ENCODE data around the gene NT5DC2. TPM values are rescaled to one million over a fixed set of nuclear protein-coding genes. Genes with fewer than 3 reads are reported as not detected.

Gene NT5DC2
- total and polyA plus RNA-seq, 4 experiments from 2014 or later, result 1.3 to 5.8 (median 5.5) TPM; not detected in 1

DNA sequence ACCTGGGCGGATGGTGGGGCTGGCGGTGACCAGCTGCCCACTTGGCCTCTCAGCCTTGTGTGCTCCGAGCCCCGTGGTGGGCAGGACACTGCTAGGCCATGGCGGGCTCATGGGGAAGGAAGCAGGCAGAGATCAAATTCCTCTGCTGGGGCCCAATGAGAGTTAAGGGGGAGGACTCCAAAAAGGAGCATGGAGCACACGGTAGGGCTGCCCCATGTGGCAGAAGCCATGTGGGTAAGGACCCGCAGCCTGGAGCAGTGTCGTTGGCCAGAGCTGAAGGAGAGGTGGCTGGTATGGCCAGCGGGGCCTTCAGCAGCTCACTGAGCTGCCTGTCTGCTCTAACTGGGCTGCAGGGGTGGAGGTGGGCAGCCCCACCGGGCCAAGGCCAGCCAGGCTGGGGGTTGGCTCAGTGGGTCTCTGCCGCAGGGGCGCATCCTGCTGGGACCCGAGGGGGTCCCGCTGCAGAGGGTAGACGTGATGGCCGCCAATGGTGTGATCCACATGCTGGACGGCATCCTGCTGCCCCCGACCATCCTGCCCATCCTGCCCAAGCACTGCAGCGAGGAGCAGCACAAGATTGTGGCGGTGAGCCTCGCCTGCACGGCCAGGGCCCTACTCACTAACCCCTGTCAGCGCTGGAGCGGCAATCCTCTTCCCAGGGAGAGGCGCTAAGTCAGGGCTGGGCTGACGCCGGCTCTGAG lies 27.2 kb downstream of the NT5DC2 start:
- Mint-ChIP-seq H3K4me3 (no peak overlapping the region), H3K27ac (no peak overlapping the region), H3K9me3 (no peaks in the 10 kb centered on the region), H3K27me3 (no peaks in the 10 kb centered on the region), H3K4me1 (no peaks in the 10 kb centered on the region), H3K36me3 (no peaks in the 10 kb centered on the region)
- H3K36me3 ChIP-seq (ENCODE audit: insufficient read depth, low read length), result no peaks in the 10 kb centered on the region
- ChIA-PET POLR2A (ENCODE audit: partially characterized antibody) (no interaction called here), CTCF (ENCODE audit: partially characterized antibody) (no interaction called here)
- intact Hi-C loops (cut with micrococcal nuclease), result no loop called here
- no peak overlapping the region for H3K4me3 ChIP-seq (ENCODE audit: low read length in 2 of 2)
- no peaks in the 10 kb centered on the region for H3K27me3 ChIP-seq (ENCODE audit: insufficient read depth, low read length)
- H3K4me1 ChIP-seq (ENCODE audit: insufficient read depth, low read length), result no peaks in the 10 kb centered on the region
- no peak for DNase-seq
- H3K27ac ChIP-seq (ENCODE audit: low read depth, low read length), result no peak overlapping the region
- no peaks in the 10 kb centered on the region for H3K9me3 ChIP-seq (ENCODE audit: control insufficient read depth in 1 of 2, low read length in 2 of 2)

DNA sequence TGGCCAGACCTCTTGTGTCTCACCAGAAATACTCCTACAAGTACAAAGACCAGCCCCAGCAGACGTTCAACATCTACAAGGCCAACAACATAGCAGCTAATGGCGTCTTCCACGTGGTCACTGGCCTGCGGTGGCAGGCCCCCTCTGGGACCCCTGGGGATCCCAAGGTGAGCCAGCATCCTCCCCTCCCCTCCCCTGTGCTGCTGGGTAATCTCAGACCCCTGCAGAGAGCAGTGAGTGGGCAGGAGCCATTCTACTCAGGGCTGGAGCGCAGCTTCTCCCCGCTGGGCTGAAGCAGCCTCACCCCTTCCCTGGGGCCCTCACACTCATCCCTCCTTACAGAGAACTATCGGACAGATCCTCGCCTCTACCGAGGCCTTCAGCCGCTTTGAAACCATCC lies 28.7 kb downstream of the NT5DC2 start:
- no peaks in the 10 kb centered on the region for H3K9me3 Mint-ChIP-seq
- no peaks in the 10 kb centered on the region for H3K9me3 ChIP-seq (ENCODE audit: control insufficient read depth in 1 of 2, low read length in 2 of 2)
- H3K27me3 ChIP-seq (ENCODE audit: insufficient read depth, low read length), result no peaks in the 10 kb centered on the region
- intact Hi-C loops (cut with micrococcal nuclease), result no loop called here
- H3K4me1 ChIP-seq (ENCODE audit: insufficient read depth, low read length), result no peaks in the 10 kb centered on the region
- no peaks in the 10 kb centered on the region for H3K27me3 Mint-ChIP-seq
- no peaks in the 10 kb centered on the region for H3K4me1 Mint-ChIP-seq
- H3K4me3 Mint-ChIP-seq, result no peak overlapping the region
- DNase-seq, result no peak
- CTCF ChIA-PET (ENCODE audit: partially characterized antibody), result no interaction called here
- no peaks in the 10 kb centered on the region for H3K36me3 Mint-ChIP-seq
- H3K36me3 ChIP-seq (ENCODE audit: insufficient read depth, low read length), result no peaks in the 10 kb centered on the region
- POLR2A ChIA-PET (ENCODE audit: partially characterized antibody), result no interaction called here
- H3K27ac ChIP-seq (ENCODE audit: low read depth, low read length), result no peak overlapping the region
- H3K27ac Mint-ChIP-seq, result no peak overlapping the region
- no peak overlapping the region for H3K4me3 ChIP-seq (ENCODE audit: low read length in 2 of 2)

DNA sequence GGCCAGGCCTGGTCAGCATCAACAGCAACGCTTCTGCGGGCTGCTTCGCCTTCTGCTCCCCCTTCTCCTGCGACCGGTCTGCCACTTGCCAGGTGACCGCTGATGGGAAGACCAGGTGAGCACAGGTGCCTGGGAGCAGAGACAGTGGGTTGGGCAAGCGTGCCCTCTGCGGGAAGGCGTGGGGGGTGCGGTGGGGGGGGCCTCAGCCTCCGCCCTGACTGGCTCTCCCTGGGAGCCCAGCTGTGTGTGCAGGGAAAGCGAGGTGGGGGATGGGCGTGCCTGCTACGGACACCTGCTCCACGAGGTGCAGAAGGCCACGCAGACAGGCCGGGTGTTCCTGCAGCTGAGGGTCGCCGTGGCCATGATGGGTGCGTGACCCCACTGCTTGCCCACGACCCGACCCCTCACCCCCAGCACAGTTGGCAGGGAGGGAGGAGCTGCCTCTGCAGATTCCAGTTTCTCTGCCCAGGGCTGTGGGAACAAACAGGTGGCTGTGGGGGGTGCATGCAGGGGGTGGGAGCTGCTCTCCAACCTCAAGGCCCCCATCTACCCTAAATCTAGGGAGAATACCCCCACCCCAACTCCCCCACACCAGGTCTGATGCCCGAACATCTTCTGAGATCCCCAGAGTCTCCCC lies 29.8 kb downstream of the NT5DC2 start:
- Mint-ChIP-seq H3K9me3 (no peaks in the 10 kb centered on the region), H3K27ac (no peak overlapping the region), H3K27me3 (no peaks in the 10 kb centered on the region), H3K4me1 (no peaks in the 10 kb centered on the region), H3K4me3 (no peak overlapping the region), H3K36me3 (no peaks in the 10 kb centered on the region)
- no peaks in the 10 kb centered on the region for H3K36me3 ChIP-seq (ENCODE audit: insufficient read depth, low read length)
- POLR2A ChIA-PET (ENCODE audit: partially characterized antibody), result no interaction called here
- intact Hi-C loops (cut with micrococcal nuclease), result no loop called here
- no peak overlapping the region for H3K4me3 ChIP-seq (ENCODE audit: low read length in 2 of 2)
- DNase-seq, result no peak
- H3K27ac ChIP-seq (ENCODE audit: low read depth, low read length), result no peak overlapping the region
- no peaks in the 10 kb centered on the region for H3K27me3 ChIP-seq (ENCODE audit: insufficient read depth, low read length)
- CTCF ChIA-PET (ENCODE audit: partially characterized antibody), result no interaction called here
- no peaks in the 10 kb centered on the region for H3K9me3 ChIP-seq (ENCODE audit: control insufficient read depth in 1 of 2, low read length in 2 of 2)
- no peaks in the 10 kb centered on the region for H3K4me1 ChIP-seq (ENCODE audit: insufficient read depth, low read length)

DNA sequence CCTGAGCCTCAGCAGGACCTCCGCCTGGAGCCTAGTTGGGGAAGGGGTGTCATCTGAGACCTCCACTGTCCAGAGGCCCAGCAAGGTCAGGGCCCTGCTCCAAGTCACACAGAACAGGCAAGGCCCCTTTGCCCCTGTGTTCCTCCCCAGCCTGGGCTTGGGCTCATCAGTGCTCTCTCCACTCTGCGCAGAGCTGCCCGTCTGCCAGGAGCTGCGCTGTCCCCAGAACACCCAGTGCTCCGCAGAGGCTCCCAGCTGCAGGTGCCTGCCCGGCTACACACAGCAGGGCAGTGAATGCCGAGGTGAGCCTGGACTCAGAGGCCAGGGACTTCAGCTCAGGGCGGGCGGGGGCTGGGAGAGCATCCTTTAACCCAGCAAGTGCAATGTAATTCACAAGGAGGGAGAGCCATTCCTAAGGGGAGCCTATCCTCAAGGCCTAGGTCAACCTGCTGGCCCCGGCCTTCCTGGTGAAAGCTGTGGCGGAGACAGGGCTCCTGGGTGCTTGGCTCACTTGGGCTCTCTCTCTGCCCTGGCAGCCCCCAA lies 30.8 kb downstream of the NT5DC2 start:
- Histone ChIP-seq H3K4me3 (ENCODE audit: low read length in 2 of 2) (no peak overlapping the region), H3K27ac (ENCODE audit: low read depth, low read length) (no peak overlapping the region), H3K4me1 (ENCODE audit: insufficient read depth, low read length) (no peaks in the 10 kb centered on the region), H3K27me3 (ENCODE audit: insufficient read depth, low read length) (no peaks in the 10 kb centered on the region), H3K9me3 (ENCODE audit: control insufficient read depth in 1 of 2, low read length in 2 of 2) (no peaks in the 10 kb centered on the region), H3K36me3 (ENCODE audit: insufficient read depth, low read length) (no peaks in the 10 kb centered on the region)
- H3K27ac Mint-ChIP-seq, result no peak overlapping the region
- H3K9me3 Mint-ChIP-seq, result no peaks in the 10 kb centered on the region
- ChIA-PET CTCF (ENCODE audit: partially characterized antibody) (no interaction called here), POLR2A (ENCODE audit: partially characterized antibody) (no interaction called here)
- intact Hi-C loops (cut with micrococcal nuclease), result no loop called here
- H3K4me3 Mint-ChIP-seq, result no peak overlapping the region
- no peaks in the 10 kb centered on the region for H3K36me3 Mint-ChIP-seq
- no peak for DNase-seq
- no peaks in the 10 kb centered on the region for H3K4me1 Mint-ChIP-seq
- H3K27me3 Mint-ChIP-seq, result no peaks in the 10 kb centered on the region

DNA sequence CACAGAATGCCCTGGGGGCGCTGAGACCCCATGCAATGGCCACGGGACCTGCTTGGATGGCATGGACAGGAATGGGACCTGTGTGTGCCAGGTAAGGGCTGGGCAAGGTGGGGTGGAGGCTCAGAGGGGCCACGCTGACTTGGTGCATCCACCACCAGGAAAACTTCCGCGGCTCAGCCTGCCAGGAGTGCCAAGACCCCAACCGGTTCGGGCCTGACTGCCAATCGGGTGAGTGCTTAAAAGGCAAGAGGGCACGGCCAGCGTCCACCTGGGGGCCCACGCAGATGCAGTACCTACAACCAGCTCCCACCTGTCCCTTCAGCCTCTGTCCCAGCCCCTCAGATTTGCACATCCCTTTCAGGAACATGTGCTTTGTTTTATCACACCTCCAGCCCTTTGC lies 31.7 kb downstream of the NT5DC2 start:
- peak overlapping the region in 1 of 8 donors; percentile 41 for H3K4me3 Mint-ChIP-seq
- no peaks in the 10 kb centered on the region for H3K27me3 ChIP-seq (ENCODE audit: insufficient read depth, low read length)
- no peak overlapping the region for H3K27ac Mint-ChIP-seq
- no peak for DNase-seq
- no peaks in the 10 kb centered on the region for H3K9me3 Mint-ChIP-seq
- no peaks in the 10 kb centered on the region for H3K27me3 Mint-ChIP-seq
- ChIA-PET POLR2A (ENCODE audit: partially characterized antibody) (no interaction called here), CTCF (ENCODE audit: partially characterized antibody) (no interaction called here)
- no peaks in the 10 kb centered on the region for H3K4me1 ChIP-seq (ENCODE audit: insufficient read depth, low read length)
- no peaks in the 10 kb centered on the region for H3K4me1 Mint-ChIP-seq
- H3K27ac ChIP-seq (ENCODE audit: low read depth, low read length), result no peak overlapping the region
- H3K36me3 Mint-ChIP-seq, result no peaks in the 10 kb centered on the region
- no peaks in the 10 kb centered on the region for H3K36me3 ChIP-seq (ENCODE audit: insufficient read depth, low read length)
- H3K9me3 ChIP-seq (ENCODE audit: control insufficient read depth in 1 of 2, low read length in 2 of 2), result no peaks in the 10 kb centered on the region
- intact Hi-C loops (cut with micrococcal nuclease), result no loop called here
- H3K4me3 ChIP-seq (ENCODE audit: low read length in 2 of 2), result no peak overlapping the region

DNA sequence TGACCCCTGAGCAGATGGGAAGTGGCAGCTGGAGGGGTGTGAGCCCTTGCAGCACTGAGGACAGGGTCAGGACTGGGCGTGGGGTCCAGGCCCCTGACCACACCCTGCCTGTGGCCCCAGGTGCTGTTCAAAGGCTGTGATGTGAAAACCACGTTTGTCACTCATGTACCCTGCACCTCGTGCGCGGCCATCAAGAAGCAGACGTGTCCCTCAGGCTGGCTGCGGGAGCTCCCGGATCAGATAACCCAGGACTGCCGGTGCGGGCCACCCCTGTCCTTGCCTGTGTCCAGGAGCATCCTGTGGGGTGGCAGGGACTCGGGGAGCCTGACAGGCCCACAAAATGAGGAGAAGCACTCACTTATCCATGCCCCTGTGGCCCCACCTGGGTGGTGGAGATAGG lies 32.6 kb downstream of the NT5DC2 start:
- CTCF ChIA-PET (ENCODE audit: partially characterized antibody), result no interaction called here
- Histone ChIP-seq H3K36me3 (ENCODE audit: insufficient read depth, low read length) (no peaks in the 10 kb centered on the region), H3K4me3 (ENCODE audit: low read length in 2 of 2) (no peak overlapping the region), H3K27me3 (ENCODE audit: insufficient read depth, low read length) (no peaks in the 10 kb centered on the region), H3K4me1 (ENCODE audit: insufficient read depth, low read length) (no peaks in the 10 kb centered on the region), H3K9me3 (ENCODE audit: control insufficient read depth in 1 of 2, low read length in 2 of 2) (no peaks in the 10 kb centered on the region), H3K27ac (ENCODE audit: low read depth, low read length) (no peak overlapping the region)
- intact Hi-C loops (cut with micrococcal nuclease), result no loop called here
- H3K36me3 Mint-ChIP-seq, result no peaks in the 10 kb centered on the region
- POLR2A ChIA-PET (ENCODE audit: partially characterized antibody), result no interaction called here
- H3K4me1 Mint-ChIP-seq, result no peaks in the 10 kb centered on the region
- no peak overlapping the region for H3K4me3 Mint-ChIP-seq
- H3K27me3 Mint-ChIP-seq, result no peaks in the 10 kb centered on the region
- no peaks in the 10 kb centered on the region for H3K9me3 Mint-ChIP-seq
- no peak for DNase-seq
- H3K27ac Mint-ChIP-seq, result no peak overlapping the region

DNA sequence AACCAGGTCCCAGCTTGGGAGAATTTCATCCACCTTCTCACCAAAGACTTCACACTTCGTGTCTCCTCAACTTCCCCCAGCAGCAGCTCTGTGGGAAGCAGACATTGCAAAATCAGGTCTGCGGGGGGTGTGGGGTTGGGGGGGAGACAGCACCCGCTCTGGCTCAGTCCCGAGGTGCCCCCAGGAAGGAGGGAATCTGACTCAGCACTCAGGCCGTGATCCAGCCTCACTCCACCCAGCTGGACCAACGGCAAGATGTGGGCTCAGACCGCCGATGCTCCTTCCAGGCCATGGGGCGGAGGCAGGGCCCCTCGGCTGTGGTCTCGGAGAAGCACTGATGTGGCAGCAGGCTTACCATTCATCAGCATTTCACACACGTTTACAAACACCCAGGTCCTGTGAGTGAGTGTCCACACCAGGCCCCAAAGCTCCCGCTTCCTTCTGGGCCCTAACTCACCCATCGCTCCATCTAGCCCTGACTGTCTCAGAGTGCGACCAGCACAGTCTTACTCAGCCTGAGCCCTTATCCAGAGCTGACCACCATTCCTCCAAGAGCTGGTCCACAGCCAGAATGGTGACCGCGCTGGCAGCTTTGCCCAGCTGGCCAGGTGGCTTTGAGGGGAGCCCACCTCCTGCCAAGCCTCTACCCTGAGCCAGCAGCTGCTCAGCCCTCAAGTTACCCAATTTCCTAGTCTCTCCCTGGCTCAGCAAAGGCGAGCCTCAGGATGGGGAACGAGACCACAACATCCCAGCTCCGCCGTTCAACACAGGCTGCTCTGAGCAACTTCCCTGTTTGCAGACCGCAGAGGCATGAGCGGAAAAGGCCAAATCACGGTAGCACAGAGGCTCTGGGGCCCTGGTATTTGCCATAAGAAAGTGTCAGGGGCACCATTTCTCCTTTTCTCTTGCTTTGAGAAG lies 35.3 kb downstream of the NT5DC2 start:
- ChIA-PET POLR2A (ENCODE audit: partially characterized antibody) (no interaction called here), CTCF (ENCODE audit: partially characterized antibody) (no interaction called here)
- H3K27ac Mint-ChIP-seq, result peak overlapping the region in 1 of 7 donors; percentile 42
- Histone ChIP-seq H3K27me3 (ENCODE audit: insufficient read depth, low read length) (no peaks in the 10 kb centered on the region), H3K4me3 (ENCODE audit: low read length in 2 of 2) (no peak overlapping the region), H3K9me3 (ENCODE audit: control insufficient read depth in 1 of 2, low read length in 2 of 2) (no peaks in the 10 kb centered on the region), H3K4me1 (ENCODE audit: insufficient read depth, low read length) (no peaks in the 10 kb centered on the region), H3K27ac (ENCODE audit: low read depth, low read length) (no peak overlapping the region), H3K36me3 (ENCODE audit: insufficient read depth, low read length) (no peaks in the 10 kb centered on the region)
- H3K36me3 Mint-ChIP-seq, result no peaks in the 10 kb centered on the region
- intact Hi-C loops (cut with micrococcal nuclease), result no loop called here
- DNase-seq, result no peak
- no peaks in the 10 kb centered on the region for H3K27me3 Mint-ChIP-seq
- H3K9me3 Mint-ChIP-seq, result no peaks in the 10 kb centered on the region
- H3K4me3 Mint-ChIP-seq, result no peak overlapping the region
- peaks cover 1 to 5% (median 3%) of the 10 kb centered on the region in 4 donors for H3K4me1 Mint-ChIP-seq
